DOHH2 (cell line): ENCODE results near the gene EZH1.
A peak's percentile ranks its signal among the peaks of the same experiment; 100 is the strongest.

Experiments
- H3F3A ChIP-seq: fragments of 200-600 bp; sonication (generic), shearing (Covaris generic); 2 replicates; pipeline ENCODE4 v1.6.0; 2016; ENCODE audit warnings: antibody characterized with exemption, mild to moderate bottlenecking; ENCODE audit not compliant: control insufficient read depth, insufficient read depth
- H3K27ac ChIP-seq: fragments of 200-600 bp; sonication (generic); 2 replicates; pipeline ENCODE4 v1.5.1; 2014; ENCODE audit warnings: low read depth, mild to moderate bottlenecking, low read length, moderate library complexity
- H3K27me3 ChIP-seq: fragments of 200-600 bp; sonication (generic); 2 replicates; pipeline ENCODE4 v1.6.1; 2014; ENCODE audit warnings: mild to moderate bottlenecking, low read length, mixed read lengths; ENCODE audit not compliant: control insufficient read depth
- H3K36me3 ChIP-seq: fragments of 200-600 bp; sonication (generic); 2 replicates; pipeline ENCODE4 v1.6.1; 2014; ENCODE audit warnings: mild to moderate bottlenecking, low read length, moderate library complexity, mixed read lengths; ENCODE audit not compliant: control insufficient read depth
- H3K4me1 ChIP-seq: fragments of 200-600 bp; sonication (generic); 2 replicates; pipeline ENCODE4 v1.6.1; 2014; ENCODE audit warnings: mild to moderate bottlenecking, low read length, mixed read lengths; ENCODE audit not compliant: control insufficient read depth
- H3K4me2 ChIP-seq: fragments of 200-600 bp; sonication (generic); 2 replicates; pipeline ENCODE4 v1.6.0; 2014; ENCODE audit warnings: mild to moderate bottlenecking, low read length, moderate library complexity
- H3K4me3 ChIP-seq: fragments of 200-600 bp; sonication (generic); 2 replicates; pipeline ENCODE4 v1.5.1; 2014; ENCODE audit warnings: mild to moderate bottlenecking, low read length, mixed read lengths
- H3K79me2 ChIP-seq: fragments of 200-600 bp; sonication (generic); 2 replicates; pipeline ENCODE4 v1.6.1; 2014; ENCODE audit warnings: mild to moderate bottlenecking, low read length, mixed read lengths; ENCODE audit not compliant: control insufficient read depth
- H3K9me2 ChIP-seq: fragments of 200-600 bp; sonication (generic); replicated peaks from 2 replicates; pipeline ENCODE4 v1.6.1; 2014; ENCODE audit warnings: mild to moderate bottlenecking, low read length, mixed read lengths; ENCODE audit not compliant: control insufficient read depth
- H3K9me3 ChIP-seq: fragments of 200-600 bp; sonication (generic); 2 replicates; pipeline ENCODE4 v1.6.1; 2014; ENCODE audit warnings: antibody characterized with exemption, low read length, mixed read lengths; ENCODE audit not compliant: control insufficient read depth, insufficient read depth
- H4K20me1 ChIP-seq: fragments of 200-600 bp; sonication (generic); 2 replicates; pipeline ENCODE4 v1.6.0; 2014; ENCODE audit warnings: low read depth, mild to moderate bottlenecking, antibody characterized with exemption, low read length, moderate library complexity; ENCODE audit not compliant: control insufficient read depth, insufficient read depth
- CTCF ChIP-seq: fragments of 200-600 bp; sonication (generic); IDR thresholded peaks from one replicate; pipeline ENCODE4 v1.5.1; 2014; ENCODE audit warnings: antibody characterized with exemption, mild to moderate bottlenecking, low read depth, low read length; ENCODE audit not compliant: poor library complexity, severe bottlenecking
- EZH2phosphoT487 ChIP-seq: fragments of 200-600 bp; sonication (generic); IDR thresholded peaks from 2 replicates; pipeline ENCODE4 v1.6.1; 2017; ENCODE audit warnings: borderline replicate concordance, mild to moderate bottlenecking, antibody characterized with exemption, low read length, moderate library complexity, mixed read lengths

The EZH1 gene

DNA sequence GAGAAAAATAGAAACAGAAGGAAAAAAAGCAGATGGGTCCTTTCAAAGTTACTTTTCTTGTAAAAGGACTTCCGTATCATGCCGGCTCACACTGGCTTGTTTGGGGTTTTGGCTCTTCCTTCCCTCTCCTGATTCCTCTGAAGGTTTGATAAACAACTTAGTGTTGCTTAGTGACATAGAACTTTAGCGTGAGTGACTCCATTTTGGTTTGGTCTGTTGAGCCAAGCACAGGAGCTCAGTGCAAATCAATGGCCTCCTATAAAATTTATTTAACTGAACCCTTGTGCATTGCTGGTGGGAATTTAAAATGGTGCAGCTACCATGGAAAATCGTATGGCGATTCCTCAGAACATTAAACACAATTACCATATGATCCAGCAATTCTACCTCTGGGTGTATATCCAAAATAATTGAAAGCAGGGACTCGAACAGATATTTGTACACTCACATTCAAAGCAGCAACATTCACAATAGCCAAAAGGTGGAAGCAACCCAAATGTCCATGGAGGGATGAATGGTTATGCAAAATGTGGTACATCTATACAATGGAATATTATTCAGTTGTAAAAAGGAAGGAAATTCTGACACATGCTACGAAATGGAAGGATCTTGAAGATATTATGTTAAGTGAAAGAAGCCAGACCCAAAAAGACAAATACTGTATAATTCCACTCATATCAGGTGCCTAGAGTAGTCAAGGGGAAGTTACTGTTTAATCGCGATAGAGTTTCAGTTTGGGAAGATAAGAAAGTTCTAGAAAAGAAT is 86.8 kb downstream of the EZH1 start:
- Histone ChIP-seq H3K27ac (no peak overlapping the region), H3K36me3 (no peaks in the 10 kb centered on the region), H3K9me2 (no peaks in the 10 kb centered on the region), H3F3A (0 out of 2 replicates have a peak, but pooled peaks cover 7% of the 10 kb centered on the region), H4K20me1 (no peaks in the 10 kb centered on the region), H3K4me3 (peak overlapping the region; percentile 77), H3K9me3 (no peaks in the 10 kb centered on the region), H3K27me3 (no peaks in the 10 kb centered on the region; the same call in 1 of the 2 replicates), H3K4me2 (peak overlapping the region; percentile 69), H3K79me2 (no peaks in the 10 kb centered on the region), H3K4me1 (peaks cover 20% of the 10 kb centered on the region)
- no peak for TF ChIP-seq CTCF
- no peak for TF ChIP-seq EZH2phosphoT487

GRCh38 chr17:42655528-42655927 is 89.3 kb downstream of the EZH1 start:
- Histone ChIP-seq H3K27ac (no peak overlapping the region), H3K79me2 (no peaks in the 10 kb centered on the region), H3K36me3 (no peaks in the 10 kb centered on the region), H3K9me3 (no peaks in the 10 kb centered on the region), H3K27me3 (peaks cover under 1% of the 10 kb centered on the region; the same call in 1 of the 2 replicates), H4K20me1 (no peaks in the 10 kb centered on the region), H3F3A (0 out of 2 replicates have a peak, but pooled peaks cover 2% of the 10 kb centered on the region), H3K4me1 (peaks cover 19% of the 10 kb centered on the region), H3K4me2 (no peak overlapping the region), H3K9me2 (no peaks in the 10 kb centered on the region), H3K4me3 (no peak overlapping the region)
- TF ChIP-seq CTCF (no peak), EZH2phosphoT487 (no peak)

GRCh38 chr17:42653179-42654124 is 91.4 kb downstream of the EZH1 start:
- H4K20me1 ChIP-seq: no peaks in the 10 kb centered on the region
- H3K79me2 ChIP-seq: no peaks in the 10 kb centered on the region
- H3K4me3 ChIP-seq: no peak overlapping the region
- no peaks in the 10 kb centered on the region for H3F3A ChIP-seq
- H3K4me2 ChIP-seq: no peak overlapping the region
- H3K4me1 ChIP-seq: peaks cover 2% of the 10 kb centered on the region
- no peak for TF ChIP-seq EZH2phosphoT487
- TF ChIP-seq CTCF: no peak
- H3K36me3 ChIP-seq: no peaks in the 10 kb centered on the region
- H3K9me3 ChIP-seq: no peaks in the 10 kb centered on the region
- H3K27ac ChIP-seq: no peak overlapping the region
- H3K9me2 ChIP-seq: no peaks in the 10 kb centered on the region
- peaks cover 2% of the 10 kb centered on the region; the same call in 1 of the 2 replicates for H3K27me3 ChIP-seq
